HG03064 (cell line): ENCODE data around the gene ENTPD2.

ENCODE experiments used
- ATAC-seq: cut with Tn5 transposase; IDR thresholded peaks from one replicate; pipeline ENCODE4 v1.9.1; 2021; ENCODE audit warnings: low read depth; ENCODE audit not compliant: unreplicated experiment

Gene ENTPD2

GRCh38 chr9:137080260-137081122 lies 26.6 kb upstream of the ENTPD2 start:
- no peak for ATAC-seq

GRCh38 chr9:137079401-137079787 lies 25.5 kb upstream of the ENTPD2 start:
- no peak for ATAC-seq

GRCh38 chr9:137078701-137079400 lies 25.0 kb upstream of the ENTPD2 start:
- no peak for ATAC-seq

- ATAC-seq, result no peak
Measured at GRCh38 chr9:137077758-137078693, 24.2 kb upstream of the ENTPD2 start.

GRCh38 chr9:137077010-137077747 lies 23.3 kb upstream of the ENTPD2 start, which contains the start of gene UAP1L1:
Gene UAP1L1 (plus strand): TSS chr9:137077517. CDS start chr9:137077533, 16 bp downstream.
- no peak for ATAC-seq

- no peak for ATAC-seq
Measured at GRCh38 chr9:137076636-137077009, 22.8 kb upstream of the ENTPD2 start.

- ATAC-seq, result no peak
Measured at GRCh38 chr9:137075275-137075775, 21.5 kb upstream of the ENTPD2 start.

- no peak for ATAC-seq
Measured at GRCh38 chr9:137074657-137075274, 20.9 kb upstream of the ENTPD2 start.

- ATAC-seq, result no peak
Measured at GRCh38 chr9:137073992-137074399, 20.1 kb upstream of the ENTPD2 start.

GRCh38 chr9:137071282-137071681 lies 17.4 kb upstream of the ENTPD2 start:
- ATAC-seq, result no peak

GRCh38 chr9:137070906-137071275 lies 17.0 kb upstream of the ENTPD2 start:
- no peak for ATAC-seq

GRCh38 chr9:137070201-137070905 lies 16.5 kb upstream of the ENTPD2 start, which contains the start of gene SAPCD2:
Gene SAPCD2 (minus strand): TSS chr9:137070557. CDS start chr9:137070460, 97 bp downstream.
- peak; percentile 41 for ATAC-seq

- ATAC-seq, result peak; percentile 13
Measured at GRCh38 chr9:137069508-137070091, 15.7 kb upstream of the ENTPD2 start.

- ATAC-seq, result no peak
Measured at GRCh38 chr9:137068539-137069507, 15.0 kb upstream of the ENTPD2 start.

GRCh38 chr9:137067860-137068538 lies 14.1 kb upstream of the ENTPD2 start:
- no peak for ATAC-seq

- no peak for ATAC-seq
Measured at GRCh38 chr9:137066096-137066861, 12.4 kb upstream of the ENTPD2 start.
